Breast epithelium (tissue), 3 donors: Measurements from ENCODE around the gene SPTY2D1.

Experiments used
- CTCF ChIP-seq, 3 donors: fragments of 450-650 bp; IDR thresholded peaks; one replicate each; pipeline ENCODE4 v1.5.1; 2016 to 2017; ENCODE audit warnings: antibody characterized with exemption in 3 of 3, mild to moderate bottlenecking in 3 of 3, moderate library complexity in 3 of 3
- POLR2A ChIP-seq: fragments of 450-650 bp; IDR thresholded peaks from one replicate; pipeline ENCODE4 v1.6.1; 2016; ENCODE audit warnings: antibody characterized with exemption, mild to moderate bottlenecking, moderate library complexity

- TF ChIP-seq CTCF (IDR thresholded peaks at IDR 0.05) (no peak), POLR2A (no peak)
Measured at GRCh38 chr11:18594999-18595749, 39.0 kb downstream of the SPTY2D1 start.
